GM18511 (cell line): Measurements from ENCODE around the gene DCDC2C.
"Not testable (repeated sequence)": the region's sequence is repeated elsewhere in the genome, so short reads cannot be mapped to it uniquely, and the experiment has no call there.

Experiments
- ATAC-seq: cut with Tn5 transposase; IDR thresholded peaks from one replicate; pipeline ENCODE4 v1.9.1; 2021; ENCODE audit warnings: mild to moderate bottlenecking, moderate library complexity; ENCODE audit not compliant: unreplicated experiment

DCDC2C gene, protein sequence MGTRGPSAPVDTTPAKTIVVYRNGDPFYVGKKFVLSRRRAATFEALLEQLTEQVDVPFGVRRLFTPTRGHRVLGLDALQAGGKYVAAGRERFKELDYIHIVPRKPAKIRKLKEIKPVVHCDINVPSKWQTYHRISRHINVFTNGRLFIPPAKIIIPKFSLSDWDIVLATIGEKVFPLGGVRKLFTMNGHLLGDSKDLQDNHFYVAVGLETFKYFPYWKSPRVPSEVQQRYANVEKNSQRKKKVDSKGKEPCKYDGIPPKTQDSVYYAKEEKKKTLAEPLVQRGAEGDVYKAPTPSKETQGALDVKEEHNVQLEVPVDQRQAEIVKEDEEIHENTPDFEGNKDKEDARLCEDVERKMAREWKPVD

DNA sequence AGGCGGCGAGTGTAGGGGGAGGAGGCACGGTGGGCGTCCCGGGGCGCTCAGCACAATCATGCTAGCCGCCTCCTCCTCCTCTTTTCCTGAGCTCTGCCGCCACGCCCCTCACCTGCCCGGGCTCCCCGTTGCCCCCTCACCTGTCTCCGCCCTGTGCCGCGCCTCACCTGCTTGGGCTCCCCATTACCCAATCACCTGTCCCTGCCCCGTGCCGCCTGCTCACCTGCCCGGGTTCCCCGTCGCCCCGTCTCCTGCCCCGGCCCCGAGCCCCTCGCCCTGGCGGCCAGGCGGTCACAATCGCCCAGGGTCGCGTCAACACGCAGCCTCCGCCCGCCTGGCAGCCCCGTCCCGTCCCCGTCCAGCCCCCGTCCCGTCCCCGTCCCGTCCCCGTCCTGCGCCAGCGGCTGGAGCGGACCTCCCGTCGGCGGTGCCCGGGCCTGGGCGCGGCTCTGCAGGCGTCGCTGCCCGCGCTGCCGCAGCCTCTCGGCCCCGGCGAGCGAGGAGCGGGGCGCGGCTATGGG, at the start of gene DCDC2C:
Gene DCDC2C (plus strand): TSS at position 340 of the 521 bp plus-strand sequence. CDS start 177 bp downstream, at position 517.
- ATAC-seq: no peak

- no peak for ATAC-seq
These were observed 49.4 kb upstream of the DCDC2C start for GRCh38 chr2:3654011-3654410.

DNA sequence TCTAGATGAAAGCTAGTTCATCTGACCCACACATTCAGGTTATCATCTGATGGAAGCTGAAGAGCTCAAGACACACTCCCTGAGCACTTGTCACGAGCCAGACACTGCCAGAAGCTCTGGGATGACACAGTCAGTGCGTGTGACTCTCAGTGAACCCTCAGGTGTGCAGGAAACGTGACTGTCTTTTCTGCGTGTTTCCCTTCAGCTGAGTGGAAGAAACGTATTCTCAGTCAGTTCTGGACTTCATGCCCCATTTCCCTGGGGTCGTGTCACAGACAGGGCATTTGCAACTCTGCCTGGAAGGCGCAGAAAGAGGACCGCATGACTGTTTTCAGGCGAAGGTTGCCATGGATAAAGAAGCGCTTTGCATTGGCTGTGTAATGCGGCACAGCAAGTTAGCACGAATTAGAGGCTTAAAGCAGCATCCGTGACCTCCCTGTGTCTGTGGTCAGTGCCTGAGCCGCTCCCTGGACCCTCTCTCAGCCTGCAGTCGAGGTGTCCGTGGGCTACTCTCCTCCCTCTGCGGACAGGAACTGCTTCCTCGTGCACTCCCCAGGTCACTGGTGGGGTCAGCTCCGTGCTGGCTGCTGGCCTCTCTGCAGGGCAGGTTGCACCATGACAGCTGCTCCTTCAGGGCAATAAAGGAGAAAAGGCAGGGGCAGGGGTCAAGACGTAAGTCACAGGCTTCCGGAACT, 48.7 kb upstream of the DCDC2C start:
- ATAC-seq: no peak

DNA sequence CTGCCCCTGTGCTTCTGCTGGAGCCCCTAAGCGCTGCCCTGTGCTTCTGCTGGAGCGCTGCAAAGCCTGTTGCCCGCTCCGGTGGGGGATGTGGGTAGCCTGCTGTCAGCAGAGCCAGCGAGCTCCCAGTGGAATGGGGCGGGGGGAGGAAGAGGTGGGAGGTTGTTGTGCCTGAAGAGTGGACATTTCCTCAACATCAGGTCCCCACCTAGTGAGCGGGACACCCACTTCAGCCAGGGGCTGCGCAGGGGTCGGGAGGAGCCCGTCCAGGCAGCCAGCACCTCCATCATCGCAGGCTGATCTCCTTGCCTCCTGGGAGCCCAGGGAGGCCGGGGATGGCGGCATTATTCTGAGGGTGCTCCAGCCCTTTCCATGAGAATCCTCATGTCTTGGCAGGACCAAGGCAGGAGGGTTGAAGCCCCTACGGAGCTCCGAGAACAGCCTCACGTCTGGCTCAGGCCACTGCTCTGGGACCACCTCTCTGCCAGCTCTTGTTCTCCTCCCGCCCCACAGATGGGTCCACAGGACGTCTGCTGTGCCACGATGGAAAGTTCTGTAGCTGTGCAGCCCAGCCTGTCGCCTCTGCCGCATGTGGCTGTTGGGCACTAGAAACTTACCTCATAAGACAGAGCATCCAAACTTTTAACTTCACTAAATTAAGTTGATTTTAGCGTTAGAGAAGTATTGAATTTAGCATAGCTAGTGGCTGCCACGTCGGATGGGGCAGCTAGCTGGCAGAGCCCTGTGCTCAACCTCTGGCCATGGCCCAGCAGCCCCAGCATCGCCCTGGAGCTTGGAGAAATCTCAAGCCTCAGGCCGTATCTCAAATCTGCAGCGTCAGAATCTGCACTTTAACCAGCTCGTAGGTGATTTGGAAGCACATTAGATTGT, 47.3 kb upstream of the DCDC2C start:
- no peak for ATAC-seq

GRCh38 chr2:3656762-3657721, 46.3 kb upstream of the DCDC2C start:
- peak; percentile 63 for ATAC-seq

GRCh38 chr2:3657881-3658280, 45.5 kb upstream of the DCDC2C start, which contains the start of gene ALLC:
Gene ALLC (plus strand): TSS chr2:3658200. CDS start chr2:3671158, 12,958 bp downstream.
- no peak for ATAC-seq

GRCh38 chr2:3659447-3660432, 43.6 kb upstream of the DCDC2C start:
- ATAC-seq: no peak

GRCh38 chr2:3660640-3661039, 42.7 kb upstream of the DCDC2C start:
- not testable (repeated sequence) for ATAC-seq

DNA sequence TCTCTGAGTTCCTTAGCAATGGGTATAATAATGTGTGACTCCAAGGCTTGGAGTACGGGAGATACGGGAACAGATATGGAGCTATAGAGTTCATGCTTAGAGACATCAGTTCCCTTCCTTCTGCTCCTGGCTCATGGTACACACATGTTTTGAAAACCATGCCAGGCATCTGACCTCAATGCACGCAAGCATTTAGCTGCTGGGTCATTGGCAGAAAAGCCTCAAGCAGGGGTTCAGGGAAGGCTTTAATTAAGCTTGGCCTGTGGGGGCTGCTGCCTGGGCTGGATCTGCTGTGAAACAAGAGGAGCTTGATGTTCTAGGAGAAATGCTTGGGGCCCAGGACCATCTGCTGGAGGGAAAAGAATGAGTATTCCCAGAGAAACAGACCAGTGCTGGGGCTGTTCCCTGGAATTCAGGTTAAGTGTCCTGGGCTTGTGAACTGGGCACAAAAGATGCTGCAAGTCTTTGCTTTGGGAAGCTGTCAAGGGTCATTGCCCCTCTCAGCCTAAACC, 42.2 kb upstream of the DCDC2C start:
- no peak for ATAC-seq

GRCh38 chr2:3662239-3662638, 41.1 kb upstream of the DCDC2C start:
- no peak for ATAC-seq

- ATAC-seq: no peak
These were observed 39.3 kb upstream of the DCDC2C start for GRCh38 chr2:3664118-3664517.

DNA sequence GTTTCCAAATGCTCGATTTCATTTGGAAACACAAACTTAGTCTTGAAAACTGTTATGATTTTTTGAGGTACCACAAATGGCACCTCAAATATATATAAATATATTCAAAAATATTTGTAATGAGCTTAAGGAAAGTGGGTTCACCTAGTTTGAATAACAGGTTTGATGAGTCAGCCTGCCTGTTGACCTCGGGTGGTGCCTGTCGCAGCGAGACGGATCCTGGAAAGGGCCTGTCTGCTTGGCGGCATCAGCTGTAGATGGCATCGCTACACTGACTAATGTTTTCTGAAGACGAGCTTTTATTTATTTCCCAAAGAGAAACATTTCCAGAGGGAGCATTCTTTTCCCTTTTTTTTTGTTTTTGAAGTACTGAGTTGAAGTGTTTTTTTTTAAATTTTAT, 38.5 kb upstream of the DCDC2C start:
- ATAC-seq: no peak

DNA sequence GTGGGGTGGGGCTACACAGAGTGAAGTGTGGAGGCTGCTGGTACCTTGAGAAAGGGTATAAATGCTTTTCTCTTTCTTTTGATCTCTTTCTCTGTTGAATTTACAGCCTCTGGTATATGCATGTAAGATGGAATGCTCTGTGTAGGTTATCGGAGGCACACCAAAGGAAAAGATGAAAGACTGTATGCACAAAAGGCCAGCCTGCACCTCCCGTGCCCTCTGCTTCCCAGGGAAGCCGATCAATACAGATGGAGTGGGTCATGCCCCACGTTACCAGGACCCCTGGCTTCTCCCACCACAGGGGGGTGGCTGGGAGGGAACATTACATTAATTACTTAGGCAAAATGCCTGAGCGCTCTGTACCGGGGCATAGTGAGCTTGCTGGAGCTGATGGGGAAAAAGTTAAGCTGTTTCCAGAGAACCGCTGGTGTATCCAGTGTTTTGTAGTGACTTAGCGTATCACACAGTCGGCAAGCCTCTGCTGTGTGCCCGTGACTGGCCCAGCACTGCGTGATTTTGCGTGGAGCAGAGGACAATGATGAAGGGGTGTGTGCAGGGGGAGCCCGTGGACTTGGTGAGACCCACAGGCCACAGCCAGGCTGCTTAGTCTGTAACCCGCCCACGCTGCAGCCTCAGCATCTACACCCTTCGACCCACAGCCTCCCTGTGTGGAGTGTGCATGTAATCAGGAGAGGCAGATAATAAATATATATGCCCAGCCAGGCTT, 37.3 kb upstream of the DCDC2C start:
- ATAC-seq: no peak

DNA sequence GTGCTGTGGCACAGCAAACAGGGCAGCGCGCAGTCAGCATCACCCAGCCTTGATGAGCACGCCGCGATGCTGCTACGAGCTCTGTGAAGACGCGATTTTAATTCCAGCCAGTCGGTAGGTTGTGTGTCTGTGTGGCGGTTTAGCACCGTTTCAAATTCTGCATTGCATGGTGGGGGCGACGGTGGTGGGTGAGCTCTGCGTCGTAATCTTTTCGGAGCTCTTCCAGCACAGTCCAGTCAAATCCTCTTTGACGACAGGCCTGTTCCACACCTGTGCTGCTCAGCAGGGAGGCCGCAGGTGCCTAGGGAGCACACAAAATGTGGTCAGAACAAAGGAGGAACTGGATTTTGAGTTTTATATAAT, 36.8 kb upstream of the DCDC2C start:
- no peak for ATAC-seq

- no peak for ATAC-seq
These were observed 36.2 kb upstream of the DCDC2C start for GRCh38 chr2:3667151-3667631.

- no peak for ATAC-seq
These were observed 33.7 kb upstream of the DCDC2C start for GRCh38 chr2:3669656-3670055.

DNA sequence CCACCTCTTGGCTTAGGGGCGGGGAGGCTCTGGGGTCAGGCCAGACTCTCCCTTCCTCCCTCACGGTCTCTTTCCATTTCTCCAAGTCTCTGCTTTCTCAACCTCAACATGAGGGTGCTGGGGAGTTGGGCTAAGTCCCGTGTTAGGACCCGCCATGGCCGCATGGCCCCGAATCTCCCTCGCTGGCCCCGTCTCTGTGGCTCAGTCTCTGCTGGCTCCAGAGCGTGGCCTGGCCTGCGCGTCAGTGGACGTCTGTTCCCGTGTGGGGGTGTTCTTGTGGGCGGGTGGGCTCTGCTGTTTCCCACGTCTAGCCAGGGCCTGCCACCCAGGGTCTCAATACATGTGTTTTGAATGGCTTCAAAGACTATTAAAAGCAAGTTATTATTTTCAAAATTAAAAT, 33.0 kb upstream of the DCDC2C start:
- no peak for ATAC-seq

GRCh38 chr2:3670941-3671340, 32.4 kb upstream of the DCDC2C start:
- ATAC-seq: no peak
